Astrocyte (in vitro differentiated cells and primary cell): ENCODE results near the gene TNFRSF9. TPM values are rescaled to one million over a fixed set of nuclear protein-coding genes. Genes with fewer than 3 reads are reported as not detected.

Source experiments
- DNase-seq: peaks from one replicate; pipeline ENCODE4 v3.0.0-alpha.2; 2010; ENCODE audit warnings: low read depth
- FAIRE-seq: peaks from 2 replicates; lab custom pipeline; 2011; peaks lifted over from hg19 to GRCh38; lab: Jason Lieb, UNC
- H2AFZ ChIP-seq: 2 replicates; pipeline ENCODE4 v1.6.0; 2012; ENCODE audit warnings: low read depth, low read length, inconsistent platforms
- H3K27ac ChIP-seq: 2 replicates; pipeline ENCODE4 v1.5.1; 2011; ENCODE audit warnings: low read depth, low read length, inconsistent platforms
- H3K27me3 ChIP-seq: 2 replicates; pipeline ENCODE4 v1.6.0; 2011; ENCODE audit warnings: low read length, inconsistent platforms; ENCODE audit not compliant: insufficient read depth
- H3K36me3 ChIP-seq: 2 replicates; pipeline ENCODE4 v1.5.1; 2011; ENCODE audit warnings: low read length, inconsistent platforms; ENCODE audit not compliant: insufficient read depth
- H3K4me1 ChIP-seq: 2 replicates; pipeline ENCODE4 v1.5.1; 2011; ENCODE audit warnings: low read length, inconsistent platforms; ENCODE audit not compliant: insufficient read depth
- H3K4me2 ChIP-seq: 2 replicates; pipeline ENCODE4 v1.6.0; 2012; ENCODE audit warnings: low read length, inconsistent platforms
- H3K4me3 ChIP-seq: 2 replicates; pipeline ENCODE4 v1.5.1; 2011; ENCODE audit warnings: low read depth, mild to moderate bottlenecking, low read length, inconsistent platforms; ENCODE audit not compliant: insufficient read depth
- H3K79me2 ChIP-seq: 2 replicates; pipeline ENCODE4 v1.6.0; 2012; ENCODE audit warnings: mild to moderate bottlenecking, low read length, inconsistent platforms; ENCODE audit not compliant: insufficient read depth
- H3K9ac ChIP-seq: 2 replicates; pipeline ENCODE4 v1.6.0; 2012; ENCODE audit warnings: mild to moderate bottlenecking, low read length, inconsistent platforms
- H3K9me3 ChIP-seq: 2 replicates; pipeline ENCODE4 v1.5.1; 2012; ENCODE audit warnings: low read depth, mild to moderate bottlenecking, low read length, inconsistent platforms; ENCODE audit not compliant: insufficient read depth
- H4K20me1 ChIP-seq: 2 replicates; pipeline ENCODE4 v1.6.0; 2012; ENCODE audit warnings: low read length, inconsistent platforms; ENCODE audit not compliant: insufficient read depth
- H3K27ac Mint-ChIP-seq: one replicate; pipeline ENCODE4 v1.8.0; 2021; ENCODE audit warnings: mild to moderate bottlenecking, mixed read lengths; ENCODE audit not compliant: unreplicated experiment
- H3K27me3 Mint-ChIP-seq: one replicate; pipeline ENCODE4 v1.8.0; 2021; ENCODE audit warnings: low read depth, mixed read lengths; ENCODE audit not compliant: unreplicated experiment
- H3K36me3 Mint-ChIP-seq: one replicate; pipeline ENCODE4 v1.8.0; 2021; ENCODE audit warnings: low read depth, mixed read lengths; ENCODE audit not compliant: unreplicated experiment
- H3K4me1 Mint-ChIP-seq: one replicate; pipeline ENCODE4 v1.8.0; 2021; ENCODE audit warnings: low read depth, mixed read lengths; ENCODE audit not compliant: unreplicated experiment
- H3K4me3 Mint-ChIP-seq: one replicate; pipeline ENCODE4 v1.8.0; 2021; ENCODE audit warnings: mild to moderate bottlenecking, moderate library complexity, mixed read lengths; ENCODE audit not compliant: unreplicated experiment
- H3K9me3 Mint-ChIP-seq: one replicate; pipeline ENCODE4 v1.8.0; 2021; ENCODE audit warnings: mild to moderate bottlenecking, mixed read lengths; ENCODE audit not compliant: unreplicated experiment
- CTCF ChIP-seq: IDR thresholded peaks from 2 replicates; pipeline ENCODE4 v1.5.1; 2011; ENCODE audit warnings: low read depth, mild to moderate bottlenecking, inconsistent platforms, low read length, moderate library complexity; ENCODE audit not compliant: insufficient read depth
- EZH2 ChIP-seq: IDR thresholded peaks from 2 replicates; pipeline ENCODE4 v1.6.1; 2012; ENCODE audit warnings: mild to moderate bottlenecking, low read length, inconsistent platforms; ENCODE audit not compliant: insufficient read depth
- total RNA-seq: library from RNA; stranded (reverse); gene quantifications from 2 replicates; pipeline ENCODE4 v1.2.1, GENCODE V29; 2021

TNFRSF9 gene
- total RNA-seq, 1 donor from 2014 or later, result 3.4 TPM

- Histone ChIP-seq H3K4me1 (peaks cover 13% of the 10 kb centered on the region), H3K9ac (no peak overlapping the region), H3K36me3 (no peaks in the 10 kb centered on the region), H3K4me2 (peak overlapping the region; percentile 67), H3K9me3 (no peaks in the 10 kb centered on the region), H4K20me1 (no peaks in the 10 kb centered on the region), H3K27ac (peak overlapping the region; percentile 70), H3K27me3 (no peaks in the 10 kb centered on the region), H2AFZ (no peak overlapping the region), H3K4me3 (peak overlapping the region; percentile 18), H3K79me2 (no peaks in the 10 kb centered on the region)
- DNase-seq (peak; percentile 94), FAIRE-seq (peak; percentile 29)
- H3K27ac Mint-ChIP-seq, result no peak overlapping the region
- no peaks in the 10 kb centered on the region for H3K36me3 Mint-ChIP-seq
- no peak for TF ChIP-seq EZH2
- TF ChIP-seq CTCF, result no peak
- no peak overlapping the region for H3K4me3 Mint-ChIP-seq
- peaks cover 1% of the 10 kb centered on the region for H3K4me1 Mint-ChIP-seq
- H3K9me3 Mint-ChIP-seq, result no peaks in the 10 kb centered on the region
- H3K27me3 Mint-ChIP-seq, result no peaks in the 10 kb centered on the region
These were observed 47.0 kb downstream of the TNFRSF9 start for GRCh38 chr1:7893529-7894180.

GRCh38 chr1:7891804-7892203 is 48.8 kb downstream of the TNFRSF9 start:
- Histone ChIP-seq H3K4me1 (peaks cover 17% of the 10 kb centered on the region), H4K20me1 (no peaks in the 10 kb centered on the region), H2AFZ (no peak overlapping the region), H3K4me3 (no peak overlapping the region), H3K9me3 (no peaks in the 10 kb centered on the region), H3K4me2 (no peak overlapping the region), H3K27ac (no peak overlapping the region), H3K79me2 (no peaks in the 10 kb centered on the region), H3K36me3 (no peaks in the 10 kb centered on the region), H3K9ac (no peak overlapping the region), H3K27me3 (no peaks in the 10 kb centered on the region)
- H3K27ac Mint-ChIP-seq, result no peak overlapping the region
- FAIRE-seq, result no peak
- no peaks in the 10 kb centered on the region for H3K27me3 Mint-ChIP-seq
- H3K36me3 Mint-ChIP-seq, result no peaks in the 10 kb centered on the region
- peaks cover 2% of the 10 kb centered on the region for H3K9me3 Mint-ChIP-seq
- peaks cover 1% of the 10 kb centered on the region for H3K4me1 Mint-ChIP-seq
- H3K4me3 Mint-ChIP-seq, result no peak overlapping the region
- DNase-seq, result no peak
- TF ChIP-seq EZH2 (no peak), CTCF (no peak)

- peaks cover 1% of the 10 kb centered on the region for H3K4me1 Mint-ChIP-seq
- Histone ChIP-seq H3K9ac (no peak overlapping the region), H3K4me1 (peaks cover 25% of the 10 kb centered on the region), H3K4me3 (no peak overlapping the region), H3K36me3 (no peaks in the 10 kb centered on the region), H3K27ac (no peak overlapping the region), H3K79me2 (no peaks in the 10 kb centered on the region), H4K20me1 (no peaks in the 10 kb centered on the region), H3K4me2 (no peak overlapping the region), H3K9me3 (no peaks in the 10 kb centered on the region), H3K27me3 (no peaks in the 10 kb centered on the region), H2AFZ (no peak overlapping the region)
- H3K27me3 Mint-ChIP-seq, result no peaks in the 10 kb centered on the region
- no peak overlapping the region for H3K27ac Mint-ChIP-seq
- FAIRE-seq (no peak), DNase-seq (no peak)
- no peaks in the 10 kb centered on the region for H3K36me3 Mint-ChIP-seq
- peaks cover 2% of the 10 kb centered on the region for H3K9me3 Mint-ChIP-seq
- TF ChIP-seq EZH2 (no peak), CTCF (no peak)
- H3K4me3 Mint-ChIP-seq, result no peak overlapping the region
These were observed 49.8 kb downstream of the TNFRSF9 start for GRCh38 chr1:7890853-7891252.
